A549 (cell line): ENCODE measurements around the gene LILRA5. TPM values are rescaled to one million over a fixed set of nuclear protein-coding genes. Genes with fewer than 3 reads are reported as not detected.

ENCODE experiments used
- ATAC-seq, 2 experiments: fragments of 200-7000 bp in 1 of 2; fragments of >200 bp in 1 of 2; cut with Nextera tagmentation in 1 of 2; cut with Tn5 transposase in 1 of 2; 3 replicates each; pipeline versions ENCODE4 v1.8.0 to v1.9.1; 2018 to 2020; ENCODE audit warnings: mild to moderate bottlenecking in 1 of 2, moderate library complexity in 1 of 2
- CTCF ChIA-PET: fragments of 300-600 bp; sonication (Branson Sonifier 250); formaldehyde crosslinking; extraction: SDS; loops from one replicate; lab custom pipeline; 2021; ENCODE audit warnings: antibody characterized with exemption, inconsistent platforms; lab: Yijun Ruan, JAX
- POLR2A ChIA-PET: fragments of 350-600 bp; formaldehyde crosslinking; extraction: SDS; loops from one replicate; lab custom pipeline; 2021; ENCODE audit warnings: antibody characterized with exemption, inconsistent platforms; lab: Yijun Ruan, JAX
- DNase-seq, 2 experiments: peaks; one replicate each; pipeline versions ENCODE4 v3.0.0 to v3.0.0-alpha.2; 2011 to 2016; ENCODE audit warnings: low read depth in 1 of 2, low spot score in 1 of 2
- FAIRE-seq: peaks from 2 replicates; lab custom pipeline; 2011; peaks lifted over from hg19 to GRCh38; lab: Jason Lieb, UNC
- H3K27ac ChIP-seq, 2 experiments: fragments of >200 bp; sonication (Bioruptor Twin); formaldehyde crosslinking; 3 replicates each; pipeline ENCODE4 v1.5.1; 2016 to 2017
- H3K4me1 ChIP-seq: fragments of >200 bp; sonication (Bioruptor Twin); formaldehyde crosslinking; 3 replicates; pipeline ENCODE4 v1.6.1; 2016
- H3K4me2 ChIP-seq: fragments of >200 bp; sonication (Bioruptor Twin); formaldehyde crosslinking; 3 replicates; pipeline ENCODE4 v1.6.1; 2016
- H3K4me3 ChIP-seq: fragments of >200 bp; sonication (Bioruptor Twin); formaldehyde crosslinking; 3 replicates; pipeline ENCODE4 v1.5.1; 2016
- H3K9me3 ChIP-seq: fragments of >200 bp; sonication (Bioruptor Twin); formaldehyde crosslinking; 3 replicates; pipeline ENCODE4 v1.6.1; 2016
- ATOH8 ChIP-seq: fragments of 250-450 bp; sonication (Bioruptor Pico); IDR thresholded peaks from 2 replicates; pipeline ENCODE4 v1.5.0; 2020; ENCODE audit warnings: low read depth, mild to moderate bottlenecking, moderate library complexity
- BHLHE40 ChIP-seq: IDR thresholded peaks from 2 replicates; pipeline ENCODE4 v1.6.1; 2012; ENCODE audit warnings: low read depth, low read length, inconsistent platforms
- CBX2 ChIP-seq: fragments of 200-600 bp; sonication (generic); IDR thresholded peaks from 2 replicates; pipeline ENCODE4 v1.6.1; 2016; ENCODE audit warnings: low read depth, mild to moderate bottlenecking, borderline replicate concordance
- CBX8 ChIP-seq: fragments of 200-600 bp; sonication (generic); IDR thresholded peaks from 2 replicates; pipeline ENCODE4 v1.6.1; 2016
- CEBPB ChIP-seq, 2 experiments: fragments of >200 bp in 1 of 2; sonication (Bioruptor Twin) in 1 of 2; formaldehyde crosslinking in 1 of 2; IDR thresholded peaks; 2 replicates each; pipeline ENCODE4 v1.6.1; 2012 to 2016
- ESRRA ChIP-seq: fragments of 150-350 bp; IDR thresholded peaks from 2 replicates; pipeline ENCODE4 v1.6.1; 2014; ENCODE audit warnings: mild to moderate bottlenecking, low read length, borderline replicate concordance
- GATA3 ChIP-seq: IDR thresholded peaks from 2 replicates; pipeline ENCODE4 v1.6.1; 2012; ENCODE audit warnings: borderline replicate concordance
- HEYL ChIP-seq: fragments of 250-450 bp; sonication (Bioruptor Pico); IDR thresholded peaks from 2 replicates; pipeline ENCODE4 v1.8.0; 2021; ENCODE audit warnings: mild to moderate bottlenecking, moderate library complexity
- HMGXB4 ChIP-seq: fragments of 250-450 bp; sonication (Bioruptor Pico); IDR thresholded peaks from 2 replicates; pipeline ENCODE4 v1.5.0; 2021; ENCODE audit warnings: mild to moderate bottlenecking, moderate library complexity, borderline replicate concordance
- HOXB13 ChIP-seq: fragments of 250-450 bp; sonication (Bioruptor Pico); IDR thresholded peaks from 2 replicates; pipeline ENCODE4 v1.5.0; 2020; ENCODE audit warnings: low read depth, mild to moderate bottlenecking, moderate library complexity
- JUN ChIP-seq, 2 experiments: fragments of >200 bp; sonication (Bioruptor Twin); formaldehyde crosslinking; IDR thresholded peaks; 2 replicates in 1 of 2; 3 replicates in 1 of 2; pipeline ENCODE4 v1.6.1; 2016 to 2017
- JUNB ChIP-seq: fragments of >200 bp; sonication (Bioruptor Twin); formaldehyde crosslinking; IDR thresholded peaks from 2 replicates; pipeline ENCODE4 v1.6.1; 2016
- KDM1A ChIP-seq: fragments of 200-600 bp; sonication (generic); IDR thresholded peaks from 2 replicates; pipeline ENCODE4 v1.6.1; 2016; ENCODE audit warnings: low read depth, mild to moderate bottlenecking
- MAZ ChIP-seq: fragments of 150-350 bp; IDR thresholded peaks from 2 replicates; pipeline ENCODE4 v1.6.1; 2014; ENCODE audit warnings: antibody characterized with exemption, low read depth, low read length, borderline replicate concordance
- NR3C1 ChIP-seq: fragments of >200 bp; sonication (Bioruptor Twin); formaldehyde crosslinking; IDR thresholded peaks from 3 replicates; pipeline ENCODE4 v1.6.1; 2017
- PHF8 ChIP-seq: fragments of 200-600 bp; sonication (generic); IDR thresholded peaks from 2 replicates; pipeline ENCODE4 v1.6.1; 2016; ENCODE audit warnings: low read depth, mild to moderate bottlenecking, antibody characterized with exemption, moderate library complexity, borderline replicate concordance
- POLR2A ChIP-seq: IDR thresholded peaks from 2 replicates; pipeline ENCODE4 v1.6.1; 2012; ENCODE audit warnings: mild to moderate bottlenecking, low read length
- POLR2AphosphoS2 ChIP-seq: conservative IDR thresholded peaks from 2 replicates; pipeline ENCODE4 v1.6.1; 2012; ENCODE audit warnings: low read length, improper control_type of control experiment, inconsistent platforms
- RAD21 ChIP-seq, 2 experiments: fragments of >200 bp in 1 of 2; sonication (Bioruptor Twin) in 1 of 2; formaldehyde crosslinking in 1 of 2; IDR thresholded peaks in 1 of 2; conservative IDR thresholded peaks in 1 of 2; 2 replicates in 1 of 2; 3 replicates in 1 of 2; pipeline ENCODE4 v1.6.1; 2012 to 2018; ENCODE audit warnings: inconsistent platforms in 1 of 2
- SMC3 ChIP-seq: fragments of >200 bp; sonication (Bioruptor Twin); formaldehyde crosslinking; IDR thresholded peaks from 3 replicates; pipeline ENCODE4 v1.6.1; 2018; ENCODE audit warnings: inconsistent platforms
- SREBF2 ChIP-seq: fragments of 450-650 bp; IDR thresholded peaks from 2 replicates; pipeline ENCODE4 v1.6.1; 2014; ENCODE audit warnings: mild to moderate bottlenecking, moderate library complexity
- ZC3H11A ChIP-seq: fragments of 450-650 bp; IDR thresholded peaks from 2 replicates; pipeline ENCODE4 v1.6.1; 2014; ENCODE audit warnings: antibody characterized with exemption, mild to moderate bottlenecking
- ZNF302 ChIP-seq: fragments of 250-450 bp; sonication (Bioruptor Pico); IDR thresholded peaks from 2 replicates; pipeline ENCODE4 v1.9.0; 2021; ENCODE audit warnings: inconsistent platforms, mild to moderate bottlenecking, moderate library complexity
- WGBS: methylation state at CpG from one replicate; pipeline ENCODE4 v1.1.6; 2017; ENCODE audit errors: missing lambda C conversion rate; 5-methylcytosine and 5-hydroxymethylcytosine counted together
- polyA plus RNA-seq, 4 experiments: library from polyadenylated mRNA; depleted of rRNA in 3 of 4; stranded (reverse); fragments of >200 nt; fragmentation: RNase III in 1 of 4; extraction: RNeasy Plus Mini Kit Qiagen cat#74134 plus additional on column Dnase treatment in 1 of 4; gene quantifications; 2 replicates in 3 of 4; 3 replicates in 1 of 4; pipeline ENCODE4 v1.2.3, GENCODE V29; 2011 to 2017
- TF ChIP-seq, protein P1 (sequence below): fragments of >200 bp; sonication (Bioruptor Twin); formaldehyde crosslinking; IDR thresholded peaks from 3 replicates; pipeline ENCODE4 v1.5.1; 2016
- TF ChIP-seq, protein P2 (sequence below): fragments of 200-600 bp; sonication (generic); IDR thresholded peaks from 2 replicates; pipeline ENCODE4 v1.6.1; 2016; ENCODE audit warnings: antibody characterized with exemption, mild to moderate bottlenecking, moderate library complexity

LILRA5 gene
- polyA plus RNA-seq, 2 of the 4 experiments (the other 2 are of a cell fraction): not detected

- FAIRE-seq (no peak), ATAC-seq (peak; percentile 20 to 30; a peak in 3 of 6 replicates)
Measured at GRCh38 chr19:54325631-54326030, 12.7 kb upstream of the LILRA5 start.

DNA sequence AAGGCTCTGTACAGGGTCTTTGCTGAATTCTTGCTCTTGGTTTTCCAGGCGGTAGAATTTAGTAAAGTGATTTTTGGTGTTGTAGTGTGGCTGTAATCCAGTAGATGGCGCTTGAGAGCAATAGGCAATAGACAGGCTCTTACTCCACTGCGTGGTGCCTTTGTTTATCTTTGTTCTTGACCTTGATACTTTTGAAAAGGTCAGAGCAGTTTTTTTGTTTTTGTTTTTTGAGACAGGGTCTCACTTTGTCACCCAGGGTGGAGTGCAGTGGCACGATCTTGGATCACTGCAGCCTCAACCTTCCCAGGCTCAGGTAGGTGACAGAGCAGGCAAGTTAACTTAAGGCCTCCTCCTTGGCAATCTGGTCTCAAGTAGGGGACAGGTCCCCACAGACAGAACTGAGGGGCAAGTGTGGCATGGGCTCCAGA is 12.2 kb upstream of the LILRA5 start:
- ChIA-PET POLR2A (no interaction called here), CTCF (interaction anchor here (0.7 to 1.8 kb wide), 15 partner anchors 9 to 532 kb away, joined by 3 to 13 read pairs (median 4); no protein-coding TSS in a partner anchor)
- DNase-seq (peak; percentile 55 to 60), FAIRE-seq (peak; percentile 18), ATAC-seq (peak; percentile 67 to 81; a peak in 4 of 6 replicates)
- Histone ChIP-seq H3K4me3 (no peak overlapping the region), H3K27ac (no peak overlapping the region), H3K4me1 (no peaks in the 10 kb centered on the region), H3K4me2 (no peak overlapping the region), H3K9me3 (peaks cover 20% of the 10 kb centered on the region; the same call in 1 of the 3 replicates)
- WGBS: 5% methylated on average over 4 of the region's 4 CpGs
- TF ChIP-seq HEYL (CRISPR knock-in tag): no peak
- TF ChIP-seq SREBF2: no peak
- TF ChIP-seq MAZ: no peak
- peak; percentile 45; the same call in 2 of the 3 replicates for TF ChIP-seq SMC3
- TF ChIP-seq, protein P1, sequence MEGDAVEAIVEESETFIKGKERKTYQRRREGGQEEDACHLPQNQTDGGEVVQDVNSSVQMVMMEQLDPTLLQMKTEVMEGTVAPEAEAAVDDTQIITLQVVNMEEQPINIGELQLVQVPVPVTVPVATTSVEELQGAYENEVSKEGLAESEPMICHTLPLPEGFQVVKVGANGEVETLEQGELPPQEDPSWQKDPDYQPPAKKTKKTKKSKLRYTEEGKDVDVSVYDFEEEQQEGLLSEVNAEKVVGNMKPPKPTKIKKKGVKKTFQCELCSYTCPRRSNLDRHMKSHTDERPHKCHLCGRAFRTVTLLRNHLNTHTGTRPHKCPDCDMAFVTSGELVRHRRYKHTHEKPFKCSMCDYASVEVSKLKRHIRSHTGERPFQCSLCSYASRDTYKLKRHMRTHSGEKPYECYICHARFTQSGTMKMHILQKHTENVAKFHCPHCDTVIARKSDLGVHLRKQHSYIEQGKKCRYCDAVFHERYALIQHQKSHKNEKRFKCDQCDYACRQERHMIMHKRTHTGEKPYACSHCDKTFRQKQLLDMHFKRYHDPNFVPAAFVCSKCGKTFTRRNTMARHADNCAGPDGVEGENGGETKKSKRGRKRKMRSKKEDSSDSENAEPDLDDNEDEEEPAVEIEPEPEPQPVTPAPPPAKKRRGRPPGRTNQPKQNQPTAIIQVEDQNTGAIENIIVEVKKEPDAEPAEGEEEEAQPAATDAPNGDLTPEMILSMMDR: peak; percentile 77
- no peak for TF ChIP-seq NR3C1
- no peak for TF ChIP-seq JUNB
- TF ChIP-seq ATOH8 (CRISPR knock-in tag): no peak
- TF ChIP-seq JUN (IDR thresholded peaks at IDR 0.05): no peak
- TF ChIP-seq RAD21 (conservative IDR thresholded peaks at IDR 0.05 in 1 of 2, IDR thresholded peaks at IDR 0.05 in 1 of 2): peak; percentile 28 to 43; a peak in 4 of 5 replicates

More at GRCh38 chr19:54325631-54326030, 12.7 kb upstream of the LILRA5 start:
- CTCF ChIA-PET: interaction anchor here (0.8 to 1.8 kb wide), 5 partner anchors 15 to 157 kb away, joined by 3 to 4 read pairs (median 4); no protein-coding TSS in a partner anchor
- WGBS: 51% methylated on average over 5 of the region's 5 CpGs
- no peak for DNase-seq
- H3K4me3 ChIP-seq: no peak overlapping the region
- H3K9me3 ChIP-seq: peaks cover 19% of the 10 kb centered on the region; the same call in 1 of the 3 replicates
- H3K4me1 ChIP-seq: no peaks in the 10 kb centered on the region
- POLR2A ChIA-PET: no interaction called here
- no peak overlapping the region for H3K4me2 ChIP-seq
- TF ChIP-seq RAD21 (conservative IDR thresholded peaks at IDR 0.05 in 1 of 2, IDR thresholded peaks at IDR 0.05 in 1 of 2) (no peak), ESRRA (no peak), POLR2A (no peak), PHF8 (no peak), KDM1A (no peak), CBX2 (no peak), JUN (IDR thresholded peaks at IDR 0.05) (no peak), BHLHE40 (no peak)
- H3K27ac ChIP-seq: no peak overlapping the region

DNA sequence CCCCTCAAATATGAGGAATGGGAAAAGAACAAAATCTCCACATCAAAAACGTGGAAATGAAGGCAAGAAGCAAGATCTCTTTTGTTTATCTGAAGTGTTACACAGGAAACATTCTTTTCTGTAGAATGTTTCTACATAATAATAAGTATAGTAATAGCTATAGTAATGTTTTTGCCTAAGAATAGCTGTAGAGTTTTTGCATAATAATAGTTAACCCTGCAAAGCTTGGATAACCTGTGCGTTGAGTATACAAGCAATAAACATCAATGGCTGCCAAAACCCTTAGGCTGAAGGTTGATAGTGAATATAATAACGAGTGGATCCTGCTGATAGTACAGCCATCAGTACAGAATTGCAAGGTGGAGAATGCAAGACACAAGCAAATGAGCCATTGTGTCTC is 11.1 kb upstream of the LILRA5 start:
- WGBS: 2% methylated on average over 3 of the region's 3 CpGs
- no peak overlapping the region for H3K27ac ChIP-seq
- H3K9me3 ChIP-seq: peaks cover 20% of the 10 kb centered on the region; the same call in 1 of the 3 replicates
- DNase-seq (no peak), ATAC-seq (no peak), FAIRE-seq (no peak)
- CTCF ChIA-PET: interaction anchor here (0.7 to 1.8 kb wide), 10 partner anchors 10 to 531 kb away, joined by 3 to 13 read pairs (median 4); no protein-coding TSS in a partner anchor
- no peak overlapping the region for H3K4me2 ChIP-seq
- H3K4me3 ChIP-seq: no peak overlapping the region
- TF ChIP-seq HMGXB4 (CRISPR knock-in tag) (no peak), CBX8 (no peak), GATA3 (no peak), ZC3H11A (no peak), CEBPB (IDR thresholded peaks at IDR 0.05) (no peak), POLR2AphosphoS2 (no peak), KDM1A (no peak), HOXB13 (no peak), ZNF302 (CRISPR knock-in tag) (no peak), SREBF2 (no peak), MAZ (no peak)
- TF ChIP-seq, protein P2, sequence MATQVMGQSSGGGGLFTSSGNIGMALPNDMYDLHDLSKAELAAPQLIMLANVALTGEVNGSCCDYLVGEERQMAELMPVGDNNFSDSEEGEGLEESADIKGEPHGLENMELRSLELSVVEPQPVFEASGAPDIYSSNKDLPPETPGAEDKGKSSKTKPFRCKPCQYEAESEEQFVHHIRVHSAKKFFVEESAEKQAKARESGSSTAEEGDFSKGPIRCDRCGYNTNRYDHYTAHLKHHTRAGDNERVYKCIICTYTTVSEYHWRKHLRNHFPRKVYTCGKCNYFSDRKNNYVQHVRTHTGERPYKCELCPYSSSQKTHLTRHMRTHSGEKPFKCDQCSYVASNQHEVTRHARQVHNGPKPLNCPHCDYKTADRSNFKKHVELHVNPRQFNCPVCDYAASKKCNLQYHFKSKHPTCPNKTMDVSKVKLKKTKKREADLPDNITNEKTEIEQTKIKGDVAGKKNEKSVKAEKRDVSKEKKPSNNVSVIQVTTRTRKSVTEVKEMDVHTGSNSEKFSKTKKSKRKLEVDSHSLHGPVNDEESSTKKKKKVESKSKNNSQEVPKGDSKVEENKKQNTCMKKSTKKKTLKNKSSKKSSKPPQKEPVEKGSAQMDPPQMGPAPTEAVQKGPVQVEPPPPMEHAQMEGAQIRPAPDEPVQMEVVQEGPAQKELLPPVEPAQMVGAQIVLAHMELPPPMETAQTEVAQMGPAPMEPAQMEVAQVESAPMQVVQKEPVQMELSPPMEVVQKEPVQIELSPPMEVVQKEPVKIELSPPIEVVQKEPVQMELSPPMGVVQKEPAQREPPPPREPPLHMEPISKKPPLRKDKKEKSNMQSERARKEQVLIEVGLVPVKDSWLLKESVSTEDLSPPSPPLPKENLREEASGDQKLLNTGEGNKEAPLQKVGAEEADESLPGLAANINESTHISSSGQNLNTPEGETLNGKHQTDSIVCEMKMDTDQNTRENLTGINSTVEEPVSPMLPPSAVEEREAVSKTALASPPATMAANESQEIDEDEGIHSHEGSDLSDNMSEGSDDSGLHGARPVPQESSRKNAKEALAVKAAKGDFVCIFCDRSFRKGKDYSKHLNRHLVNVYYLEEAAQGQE: no peak
- no peaks in the 10 kb centered on the region for H3K4me1 ChIP-seq
- POLR2A ChIA-PET: no interaction called here
